ENCODE measurements around the gene CNNM4.
"Not testable (repeated sequence)": the region's sequence is repeated elsewhere in the genome, so short reads cannot be mapped to it uniquely, and the experiment has no call there.

Gene CNNM4

GRCh38 chr2:96795076-96795475 is 34.4 kb downstream of the CNNM4 start:
- no peak for DNase-seq

GRCh38 chr2:96796497-96796896 is 35.8 kb downstream of the CNNM4 start:
- DNase-seq: not testable (repeated sequence)

- no peak for DNase-seq
These were observed 36.4 kb downstream of the CNNM4 start for GRCh38 chr2:96797066-96797625.

GRCh38 chr2:96798733-96799622 is 38.3 kb downstream of the CNNM4 start:
- no peak for DNase-seq

GRCh38 chr2:96799623-96799935 is 38.9 kb downstream of the CNNM4 start:
- no peak for DNase-seq

- DNase-seq: peak; percentile 52
These were observed 39.6 kb downstream of the CNNM4 start for GRCh38 chr2:96800061-96801004.

- DNase-seq: peak; percentile 85
These were observed 40.5 kb downstream of the CNNM4 start for GRCh38 chr2:96801005-96801785.

GRCh38 chr2:96801786-96802595 is 41.3 kb downstream of the CNNM4 start:
- no peak for DNase-seq

- DNase-seq: no peak
These were observed 42.0 kb downstream of the CNNM4 start for GRCh38 chr2:96802721-96803120.

- no peak for DNase-seq
These were observed 44.3 kb downstream of the CNNM4 start for GRCh38 chr2:96804986-96805385.

- not testable (repeated sequence) for DNase-seq
These were observed 45.2 kb downstream of the CNNM4 start for GRCh38 chr2:96805946-96806345.

- no peak for DNase-seq
These were observed 45.9 kb downstream of the CNNM4 start for GRCh38 chr2:96806468-96807126.

GRCh38 chr2:96807127-96807471 is 46.4 kb downstream of the CNNM4 start:
- no peak for DNase-seq

- no peak for DNase-seq
These were observed 47.6 kb downstream of the CNNM4 start for GRCh38 chr2:96808176-96808837.

- no peak for DNase-seq
These were observed 48.6 kb downstream of the CNNM4 start for GRCh38 chr2:96809216-96809882.

- DNase-seq: peak; percentile 60
These were observed 49.5 kb downstream of the CNNM4 start for GRCh38 chr2:96809951-96810782.

- DNase-seq: no peak
These were observed 50.1 kb downstream of the CNNM4 start for GRCh38 chr2:96810783-96811192.

GRCh38 chr2:96811917-96812316 is 51.2 kb downstream of the CNNM4 start:
- DNase-seq: no peak

GRCh38 chr2:96813656-96814055 is 53.0 kb downstream of the CNNM4 start:
- DNase-seq: no peak

Data from NCI-H82 (cell line).